NB4 (cell line): ENCODE data around the gene PUM1.
"Not testable (repeated sequence)": the region's sequence is repeated elsewhere in the genome, so short reads cannot be mapped to it uniquely, and the experiment has no call there.

Experiments used
- DNase-seq: peaks from one replicate; pipeline ENCODE4 v3.0.0; 2010; ENCODE audit warnings: low read depth
- H3K4me3 ChIP-seq: one replicate; pipeline ENCODE4 v1.5.1; 2011; ENCODE audit warnings: mild to moderate bottlenecking, low read depth, low read length, moderate library complexity
- MYC ChIP-seq: IDR thresholded peaks from 2 replicates; pipeline ENCODE4 v1.6.1; 2011; ENCODE audit warnings: low read depth, low read length
- POLR2A ChIP-seq: IDR thresholded peaks from 2 replicates; pipeline ENCODE4 v1.6.1; 2011; ENCODE audit warnings: mild to moderate bottlenecking; ENCODE audit not compliant: insufficient read length; ENCODE audit errors: extremely low read depth
- TF ChIP-seq, protein P1 (sequence below): IDR thresholded peaks from 2 replicates; pipeline ENCODE4 v1.6.1; 2011; ENCODE audit warnings: low read depth, low read length
- TF ChIP-seq, protein P2 (sequence below): IDR thresholded peaks from one replicate; pipeline ENCODE4 v1.5.1; 2012; ENCODE audit warnings: low read depth, low read length

Gene PUM1

DNA sequence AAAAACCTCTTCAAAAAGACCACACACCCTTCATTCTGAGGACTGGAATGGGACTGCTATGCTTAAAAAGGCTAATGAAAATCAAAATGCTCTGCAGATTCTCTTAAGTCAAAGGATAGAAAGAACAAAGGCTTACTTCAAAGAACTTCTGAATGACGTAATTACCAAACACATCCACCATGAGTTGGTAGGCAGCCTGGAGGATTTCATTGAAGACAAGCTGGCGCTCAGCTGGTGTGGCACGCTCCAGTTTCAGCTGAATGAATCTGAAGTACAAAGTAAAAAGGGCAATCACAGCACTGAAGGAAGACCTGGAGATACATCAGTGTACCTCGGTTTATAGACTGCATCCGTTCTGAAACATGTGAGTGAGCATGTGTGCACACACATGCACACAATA, 113.4 kb downstream of the PUM1 start:
- TF ChIP-seq MYC (no peak), POLR2A (no peak)
- TF ChIP-seq, protein P1, sequence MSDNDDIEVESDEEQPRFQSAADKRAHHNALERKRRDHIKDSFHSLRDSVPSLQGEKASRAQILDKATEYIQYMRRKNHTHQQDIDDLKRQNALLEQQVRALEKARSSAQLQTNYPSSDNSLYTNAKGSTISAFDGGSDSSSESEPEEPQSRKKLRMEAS = no peak
- TF ChIP-seq, protein P2, sequence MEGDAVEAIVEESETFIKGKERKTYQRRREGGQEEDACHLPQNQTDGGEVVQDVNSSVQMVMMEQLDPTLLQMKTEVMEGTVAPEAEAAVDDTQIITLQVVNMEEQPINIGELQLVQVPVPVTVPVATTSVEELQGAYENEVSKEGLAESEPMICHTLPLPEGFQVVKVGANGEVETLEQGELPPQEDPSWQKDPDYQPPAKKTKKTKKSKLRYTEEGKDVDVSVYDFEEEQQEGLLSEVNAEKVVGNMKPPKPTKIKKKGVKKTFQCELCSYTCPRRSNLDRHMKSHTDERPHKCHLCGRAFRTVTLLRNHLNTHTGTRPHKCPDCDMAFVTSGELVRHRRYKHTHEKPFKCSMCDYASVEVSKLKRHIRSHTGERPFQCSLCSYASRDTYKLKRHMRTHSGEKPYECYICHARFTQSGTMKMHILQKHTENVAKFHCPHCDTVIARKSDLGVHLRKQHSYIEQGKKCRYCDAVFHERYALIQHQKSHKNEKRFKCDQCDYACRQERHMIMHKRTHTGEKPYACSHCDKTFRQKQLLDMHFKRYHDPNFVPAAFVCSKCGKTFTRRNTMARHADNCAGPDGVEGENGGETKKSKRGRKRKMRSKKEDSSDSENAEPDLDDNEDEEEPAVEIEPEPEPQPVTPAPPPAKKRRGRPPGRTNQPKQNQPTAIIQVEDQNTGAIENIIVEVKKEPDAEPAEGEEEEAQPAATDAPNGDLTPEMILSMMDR = no peak
- no peak overlapping the region for H3K4me3 ChIP-seq
- no peak for DNase-seq

DNA sequence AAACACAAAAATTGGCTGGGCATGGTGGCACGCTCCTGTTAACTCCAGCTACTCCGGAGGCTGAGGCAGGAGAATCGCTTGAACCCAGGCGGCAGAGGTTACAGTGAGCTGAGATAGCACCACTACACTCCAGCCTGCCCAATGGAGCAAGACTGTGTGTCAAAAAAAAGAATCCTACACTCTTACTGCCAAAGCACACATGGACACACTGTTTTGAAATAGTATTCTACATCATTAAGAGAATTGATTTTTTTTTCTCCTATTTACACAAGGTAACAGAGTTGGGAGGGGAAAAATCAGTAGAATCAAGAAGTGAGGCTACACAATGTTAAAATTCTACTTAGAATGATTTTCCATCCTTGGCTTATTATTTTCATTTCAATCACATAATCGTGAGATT, 114.8 kb downstream of the PUM1 start:
- TF ChIP-seq, protein P2 = no peak
- DNase-seq = no peak
- H3K4me3 ChIP-seq = no peak overlapping the region

DNA sequence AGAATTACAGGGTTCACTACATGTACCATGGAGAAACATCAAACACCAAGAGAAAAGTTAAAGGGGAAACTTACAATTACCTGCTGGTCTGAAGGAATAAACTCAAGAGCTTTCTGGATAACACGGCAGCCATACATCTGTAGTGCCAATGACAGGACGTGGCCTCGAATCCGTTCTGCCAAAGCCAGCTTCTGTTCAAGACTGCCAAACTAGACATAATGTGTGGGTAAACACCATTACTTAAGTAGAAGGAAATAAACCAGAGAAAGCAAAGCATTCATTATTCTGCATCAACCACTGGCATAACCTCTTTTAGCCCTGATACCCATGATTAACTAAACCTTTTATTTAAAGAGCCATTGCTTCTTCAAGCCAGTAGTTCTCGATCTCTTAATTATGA, 115.5 kb downstream of the PUM1 start:
- TF ChIP-seq, protein P2 = no peak
- TF ChIP-seq, protein P1 = no peak
- TF ChIP-seq MYC (no peak), POLR2A (no peak)
- DNase-seq = no peak
- H3K4me3 ChIP-seq = no peak overlapping the region

DNA sequence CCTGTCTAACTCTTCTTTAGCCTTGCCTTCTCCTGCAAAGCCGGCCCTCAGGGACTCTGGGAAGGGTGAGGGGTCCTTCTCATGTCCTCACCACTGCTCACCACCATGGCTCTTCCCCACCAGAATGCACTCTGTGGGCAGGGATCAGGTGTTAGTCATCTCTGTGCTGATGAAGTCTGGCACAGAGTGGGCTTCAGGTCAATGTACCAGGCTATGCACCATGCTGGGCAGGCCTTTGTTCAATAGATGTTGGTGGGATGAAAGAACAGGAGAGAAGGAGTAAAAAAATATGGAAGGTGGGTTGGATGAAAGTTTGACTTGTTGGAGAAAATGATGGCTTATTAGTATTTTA, 116.1 kb downstream of the PUM1 start:
- not testable (repeated sequence) for DNase-seq, H3K4me3 ChIP-seq

DNA sequence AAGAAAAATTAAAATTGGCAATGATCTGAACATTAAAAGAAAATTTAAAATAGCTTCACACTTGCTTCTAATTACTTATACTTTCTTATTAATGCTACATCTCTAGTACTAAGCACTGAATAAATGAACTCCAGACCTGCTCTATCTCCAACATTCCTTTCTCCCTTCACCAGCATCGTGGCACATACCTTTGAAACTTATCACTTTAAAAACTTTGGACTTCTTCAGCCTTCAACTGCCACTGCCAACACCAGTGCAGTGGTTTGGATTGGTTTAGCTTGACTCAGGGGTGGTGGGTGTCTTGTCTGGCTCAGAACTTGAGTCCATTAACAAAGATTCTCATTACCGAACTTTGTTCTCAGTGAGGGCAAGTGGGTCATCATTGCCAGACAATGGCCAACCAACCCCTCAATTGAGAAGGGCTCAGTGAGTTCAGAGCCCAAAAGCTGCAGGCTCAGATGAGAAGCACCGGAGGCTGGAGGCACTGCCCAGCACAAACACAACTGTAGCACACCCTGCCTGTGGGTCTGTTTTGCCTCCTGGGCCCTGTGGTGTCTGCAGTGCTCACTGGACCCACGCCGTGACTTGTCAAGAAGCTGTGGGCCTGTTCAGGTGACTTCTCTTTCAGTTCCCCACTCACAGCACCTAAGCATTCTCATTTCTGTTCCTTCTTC, 116.6 kb downstream of the PUM1 start:
- H3K4me3 ChIP-seq, DNase-seq: not testable (repeated sequence)

DNA sequence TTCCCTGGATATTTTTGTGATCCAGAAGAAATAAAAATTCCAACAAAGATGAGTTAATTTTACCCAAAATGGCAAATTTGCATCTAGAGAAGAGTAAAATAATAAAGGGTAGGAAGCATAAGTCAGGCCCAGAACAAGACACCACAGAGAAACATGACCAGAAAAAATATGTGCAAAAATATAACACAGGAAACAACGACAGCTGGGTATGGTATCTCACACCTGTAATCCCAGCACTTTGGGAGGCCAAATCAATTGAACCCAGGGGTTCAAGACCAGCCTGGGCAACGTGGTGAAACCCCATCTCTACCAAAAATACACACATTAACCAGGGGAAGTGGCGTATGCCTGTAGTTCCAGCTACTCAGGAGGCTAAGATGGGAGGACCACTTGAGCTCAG, 117.2 kb downstream of the PUM1 start:
- DNase-seq = no peak
- H3K4me3 ChIP-seq = no peak overlapping the region
- TF ChIP-seq, protein P2 = no peak
- no peak for TF ChIP-seq POLR2A
- TF ChIP-seq MYC = no peak
- TF ChIP-seq, protein P1 = no peak

DNA sequence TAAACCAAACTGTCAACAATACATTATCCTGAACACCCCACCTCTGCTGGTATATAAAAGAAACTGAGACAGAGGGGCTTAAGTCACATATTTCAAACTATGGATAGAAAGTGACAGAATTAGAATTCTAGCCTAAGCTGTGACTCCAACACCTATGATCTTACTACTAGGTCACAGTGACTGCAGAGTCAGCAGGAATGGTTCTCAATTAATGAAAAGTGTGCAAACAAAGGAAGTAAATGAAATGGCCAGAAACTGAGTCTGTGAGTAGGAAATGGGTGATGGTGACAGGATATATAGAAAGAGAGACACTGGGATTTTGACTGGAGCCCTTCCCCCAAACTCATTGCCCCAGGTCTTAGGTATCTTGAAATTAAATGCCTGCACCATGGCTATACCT, 118.3 kb downstream of the PUM1 start:
- TF ChIP-seq, protein P1 = no peak
- TF ChIP-seq MYC (no peak), POLR2A (no peak)
- TF ChIP-seq, protein P2 = no peak
- no peak overlapping the region for H3K4me3 ChIP-seq
- no peak for DNase-seq
